GM18951 (cell line): Measurements from ENCODE around the gene SLC10A4.

Experiments
- POLR2A ChIP-seq: IDR thresholded peaks from 4 replicates; pipeline ENCODE4 v1.6.1; 2011; ENCODE audit warnings: mild to moderate bottlenecking; ENCODE audit not compliant: insufficient read length, insufficient read depth; ENCODE audit errors: extremely low read depth
- in situ Hi-C: fragments of 300-500 bp; cut with MboI; formaldehyde crosslinking; loops from one replicate; pipeline ENCODE4 v1.12.0; 2022; ENCODE audit warnings: low sequenced_read_pairs, mixed read lengths, inconsistent platforms; ENCODE audit not compliant: unreplicated experiment

The SLC10A4 gene

DNA sequence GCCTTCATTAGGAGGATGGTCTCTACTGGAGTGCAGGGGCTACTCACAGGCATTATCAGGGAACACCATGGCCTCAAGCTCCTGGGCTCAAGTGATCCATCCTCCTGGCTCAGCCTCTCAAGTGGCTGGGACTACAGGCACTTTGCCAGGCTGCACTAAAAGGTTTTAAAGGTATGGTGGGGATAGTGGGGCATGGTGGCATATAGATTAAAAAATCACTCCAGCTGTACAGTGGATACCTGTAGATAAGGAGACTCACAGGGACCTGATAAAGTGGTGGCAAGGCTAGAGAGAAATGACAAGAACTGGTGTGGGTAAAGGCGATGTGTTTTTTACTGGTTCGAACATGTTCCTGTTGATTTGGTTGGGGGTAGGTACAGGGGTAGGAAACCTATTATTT, 12.8 kb downstream of the SLC10A4 start:
- no peak for TF ChIP-seq POLR2A
- in situ Hi-C loops = no loop called here

DNA sequence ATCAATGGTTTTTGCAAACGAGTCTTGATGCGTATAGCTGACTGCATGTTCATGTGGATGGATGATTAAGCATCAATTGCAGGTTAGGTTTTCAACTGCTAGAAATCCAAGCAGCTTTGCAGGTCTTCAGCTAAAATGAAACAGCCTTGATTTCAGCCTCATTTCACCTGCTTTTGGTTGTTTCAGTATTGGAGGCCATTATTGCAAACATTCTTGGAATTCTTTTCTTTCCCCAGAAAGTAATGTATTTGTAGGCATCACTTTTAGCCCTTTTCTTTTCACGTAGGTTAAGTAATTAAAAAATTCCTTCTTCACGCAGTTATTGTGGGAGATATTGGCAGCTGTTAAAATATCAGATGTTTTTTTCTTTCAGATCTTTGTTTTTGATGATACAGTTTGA, 15.8 kb downstream of the SLC10A4 start:
- no peak for TF ChIP-seq POLR2A
- in situ Hi-C loops = no loop called here

DNA sequence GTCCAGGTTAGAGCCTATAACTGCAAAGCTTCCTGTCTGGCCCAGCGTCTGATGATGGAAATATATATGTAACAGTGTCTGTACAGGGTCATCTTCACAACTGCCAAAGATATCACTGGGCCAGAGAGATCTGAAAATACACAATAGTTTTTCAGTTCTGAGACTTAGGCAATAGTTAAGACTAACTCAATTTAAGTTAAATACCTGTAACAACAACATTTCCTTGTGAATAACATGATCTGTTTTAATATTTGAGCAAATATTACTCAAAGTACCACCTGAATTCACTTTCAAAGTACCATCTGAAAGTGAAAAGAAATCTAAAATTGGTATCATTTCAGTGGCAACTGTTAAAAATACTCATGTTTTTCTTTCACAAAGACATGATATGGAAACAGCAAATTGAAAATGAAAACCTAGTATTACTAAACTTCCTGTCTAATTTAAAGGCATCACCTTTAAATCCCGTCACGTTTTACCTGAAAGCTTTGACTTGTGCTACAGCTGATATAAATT, 16.5 kb downstream of the SLC10A4 start:
- no peak for TF ChIP-seq POLR2A
- in situ Hi-C loops = no loop called here

DNA sequence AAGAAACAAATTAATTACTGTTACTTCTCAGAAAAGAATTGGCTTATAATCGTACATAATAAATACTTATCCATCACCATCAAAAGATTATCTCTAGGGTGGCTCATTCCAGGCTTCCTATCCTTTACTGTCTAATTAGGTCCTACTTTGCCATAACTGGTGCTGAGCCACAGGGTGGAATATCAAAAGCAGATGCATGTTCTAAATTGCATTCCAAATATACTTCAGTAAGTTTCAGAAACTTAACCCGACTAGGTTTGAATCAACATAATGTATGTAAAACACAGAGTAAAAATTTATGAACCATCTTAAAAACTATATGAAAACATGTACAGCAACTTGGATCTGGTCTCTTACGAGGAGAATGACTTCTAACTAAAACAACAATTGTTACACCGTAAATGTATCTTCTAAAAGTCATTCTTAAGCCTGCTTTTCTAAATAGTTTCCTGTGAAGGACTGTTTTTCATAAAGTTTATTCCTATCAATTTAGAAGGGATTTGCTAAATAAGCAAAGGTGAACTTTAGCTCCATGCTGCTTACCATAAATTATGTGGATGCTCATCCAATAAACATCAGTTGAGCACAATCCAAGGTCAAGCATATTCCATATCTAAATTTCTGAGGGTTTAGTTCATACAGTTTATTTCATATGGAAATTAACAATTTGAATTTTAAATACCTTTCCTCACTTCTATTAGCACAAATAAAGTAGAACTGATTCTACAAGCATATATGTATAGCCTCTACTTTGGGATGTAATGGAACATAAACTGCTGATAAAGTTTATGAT, 20.3 kb downstream of the SLC10A4 start:
- TF ChIP-seq POLR2A = no peak
- in situ Hi-C loops = no loop called here

DNA sequence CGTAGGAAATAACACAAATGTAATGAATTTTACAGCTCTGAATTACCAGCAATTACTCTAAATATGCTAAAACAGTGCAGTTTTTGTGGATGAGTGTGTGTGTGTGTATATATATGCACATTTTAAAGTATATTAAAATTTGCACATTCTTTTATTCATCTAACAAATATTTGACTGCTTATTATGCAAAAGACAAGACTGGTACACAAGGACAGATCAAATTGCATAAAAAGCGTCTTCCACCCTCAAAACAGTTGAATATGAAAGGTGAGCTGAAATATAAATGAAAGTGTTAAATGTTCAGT, 20.8 kb downstream of the SLC10A4 start:
- no peak for TF ChIP-seq POLR2A

DNA sequence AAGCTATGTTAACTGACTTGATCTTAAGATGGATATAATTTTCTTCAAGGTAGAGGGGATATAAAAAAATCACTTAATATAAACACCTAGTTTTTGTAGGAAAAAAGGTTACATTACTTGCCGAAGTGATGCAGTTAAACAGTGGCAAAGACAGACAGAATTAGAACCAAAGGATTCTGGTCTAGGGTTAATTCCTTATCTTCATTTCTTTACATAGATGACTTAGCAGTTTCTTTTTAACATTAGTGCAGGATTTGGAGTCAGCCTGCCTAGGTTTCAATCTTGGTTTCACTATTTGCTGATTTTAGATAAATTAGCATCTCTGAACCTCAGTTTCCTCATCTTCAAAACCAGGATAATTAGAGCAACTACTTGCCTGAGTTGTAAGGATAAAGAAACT, 21.2 kb downstream of the SLC10A4 start:
- in situ Hi-C loops = no loop called here
- no peak for TF ChIP-seq POLR2A

More for the DNA sequence above, 20.8 kb downstream of the SLC10A4 start:
- in situ Hi-C loops = no loop called here

DNA sequence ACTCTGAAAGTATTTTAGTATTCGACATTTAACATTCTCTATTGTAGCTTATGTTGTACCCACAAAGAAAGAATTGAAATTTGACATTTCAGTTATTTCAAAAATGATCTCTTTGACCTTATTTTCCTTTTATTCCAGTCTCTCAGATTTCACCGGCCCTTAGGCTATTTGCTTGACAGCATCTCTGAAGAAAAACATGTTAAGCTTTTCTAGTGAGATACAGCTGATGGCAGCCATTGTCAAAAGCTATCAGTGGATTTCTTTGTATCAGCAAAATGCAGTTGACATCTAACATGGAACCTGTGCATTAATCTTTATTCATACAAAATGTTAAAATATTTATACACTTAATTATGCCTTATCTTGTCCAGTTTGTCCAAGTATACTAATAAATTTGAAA, 23.6 kb downstream of the SLC10A4 start:
- in situ Hi-C loops = no loop called here
- TF ChIP-seq POLR2A = no peak

DNA sequence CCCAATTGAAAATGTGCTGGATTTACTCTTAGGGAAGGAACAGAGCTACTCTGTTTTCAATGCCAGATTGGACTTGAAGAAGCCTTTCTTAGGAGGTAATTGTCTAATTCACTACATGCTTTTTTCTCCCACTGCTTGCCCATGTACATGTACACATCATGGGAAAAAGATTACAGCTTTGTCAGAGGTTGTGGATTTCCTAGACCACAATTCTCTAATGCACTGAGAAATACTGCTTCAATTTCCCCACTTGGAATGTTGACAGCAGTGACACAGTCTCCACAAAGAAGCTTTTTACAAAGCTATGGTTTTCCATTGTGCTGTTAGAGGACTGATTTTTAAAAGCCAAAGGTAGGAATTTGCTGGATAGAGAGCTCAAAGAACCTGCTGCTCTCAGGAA, 26.4 kb downstream of the SLC10A4 start:
- in situ Hi-C loops = no loop called here
- no peak for TF ChIP-seq POLR2A

DNA sequence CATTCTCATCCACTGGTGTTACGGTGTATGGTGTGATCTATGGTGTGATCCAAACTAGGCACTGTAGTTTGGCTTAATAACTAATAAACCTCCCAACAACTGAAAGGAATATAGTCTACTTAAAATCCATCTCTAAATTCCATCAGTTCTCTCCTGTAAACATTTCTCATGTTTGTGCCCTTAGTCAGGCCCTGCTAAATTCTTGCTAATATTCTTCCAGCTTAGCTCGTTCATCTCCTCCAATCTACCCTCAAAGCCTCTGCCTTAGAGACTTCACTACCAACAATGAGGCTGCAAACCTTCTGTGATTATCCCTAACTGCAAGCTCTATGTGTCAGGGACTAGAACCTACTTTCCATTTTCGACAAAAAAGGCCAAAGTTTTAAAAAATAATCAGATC, 35.0 kb downstream of the SLC10A4 start:
- no peak for TF ChIP-seq POLR2A

DNA sequence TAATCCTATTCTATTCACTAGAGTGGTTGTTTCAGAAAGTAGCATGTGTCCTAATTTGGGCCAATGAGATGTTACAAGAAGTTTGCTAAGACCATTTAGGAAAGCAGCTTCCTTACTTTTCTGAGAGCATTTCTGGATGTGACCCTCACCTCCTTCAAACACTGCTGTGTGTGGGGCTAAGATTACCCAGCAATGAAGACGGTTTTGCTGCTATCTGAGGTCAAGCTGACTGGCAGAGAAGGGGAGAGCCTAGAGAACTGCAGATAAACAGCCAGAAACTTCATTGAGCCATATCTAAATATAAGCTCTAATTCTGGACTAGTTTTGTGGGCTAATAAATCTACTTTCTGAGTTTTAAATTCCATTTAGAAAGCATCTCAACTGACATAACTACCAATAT, 43.3 kb downstream of the SLC10A4 start:
- in situ Hi-C loops = no loop called here
- TF ChIP-seq POLR2A = no peak

More for the DNA sequence above, 35.0 kb downstream of the SLC10A4 start:
- in situ Hi-C loops = no loop called here

DNA sequence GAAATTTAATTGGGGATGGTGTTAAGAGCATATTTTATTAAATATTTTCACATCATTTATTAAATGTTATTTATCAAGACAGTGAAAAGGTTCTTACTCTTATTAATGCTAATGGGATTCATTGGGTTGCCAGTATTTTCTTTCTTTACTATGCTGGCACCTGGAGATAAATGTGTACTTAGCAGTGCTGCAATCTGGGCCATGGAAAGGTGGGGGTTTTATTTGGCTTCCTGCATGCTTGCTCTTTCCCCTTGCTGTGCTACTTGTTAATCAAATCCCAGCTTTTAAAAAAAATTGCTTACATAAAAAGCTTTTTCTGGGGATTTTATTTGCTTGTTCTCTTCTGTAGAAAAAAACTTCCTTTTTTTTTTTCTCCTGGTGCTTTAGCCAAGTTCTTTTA, 55.2 kb downstream of the SLC10A4 start:
- in situ Hi-C loops = no loop called here
- no peak for TF ChIP-seq POLR2A
